Activated B cell treated with CpG ODN at 0.5 μM for 24 hours (primary cell): ENCODE data around the gene SELENOP. TPM values are rescaled to one million over a fixed set of nuclear protein-coding genes. Genes with fewer than 3 reads are reported as not detected.

Source experiments
- ATAC-seq: fragments of 200-7000 bp; cut with Tn5 transposase; one replicate; pipeline ENCODE4 v1.10.0; 2021; ENCODE audit warnings: low read depth, mild to moderate bottlenecking, moderate library complexity
- CTCF ChIA-PET: fragments of 350-600 bp; sonication (Branson Sonifier 250); formaldehyde crosslinking; loops from one replicate; lab custom pipeline; 2021; ENCODE audit warnings: antibody characterized with exemption; lab: Charles Lee
- POLR2A ChIA-PET: fragments of 350-600 bp; sonication (Branson Sonifier 250); formaldehyde crosslinking; loops from one replicate; lab custom pipeline; 2021; ENCODE audit warnings: antibody characterized with exemption; lab: Charles Lee
- DNase-seq: peaks from one replicate; pipeline ENCODE4 v3.0.0; 2022
- H3K27ac Mint-ChIP-seq: one replicate; pipeline ENCODE4 v1.8.0; 2020; ENCODE audit warnings: mixed read lengths
- H3K27me3 Mint-ChIP-seq: one replicate; pipeline ENCODE4 v1.8.0; 2021; ENCODE audit warnings: mixed read lengths
- H3K36me3 Mint-ChIP-seq: one replicate; pipeline ENCODE4 v1.8.0; 2021; ENCODE audit warnings: low read depth, mixed read lengths
- H3K4me1 Mint-ChIP-seq: one replicate; pipeline ENCODE4 v1.8.0; 2021; ENCODE audit warnings: mixed read lengths
- H3K4me3 Mint-ChIP-seq: one replicate; pipeline ENCODE4 v1.8.0; 2020; ENCODE audit warnings: mild to moderate bottlenecking, mixed read lengths
- H3K9me3 Mint-ChIP-seq: one replicate; pipeline ENCODE4 v1.8.0; 2020; ENCODE audit warnings: mixed read lengths
- intact Hi-C: fragments of 100-400 bp; cut with micrococcal nuclease; formaldehyde crosslinking; loops from one replicate; pipeline ENCODE4 v1.15.1; 2024
- total RNA-seq: library from RNA; stranded (reverse); gene quantifications from 2 replicates; pipeline ENCODE4 v1.2.3, GENCODE V29; 2022
- TF ChIP-seq, protein P1 (sequence below): fragments of 200-600 bp; IDR thresholded peaks from one replicate; pipeline ENCODE4 v1.8.0; 2022; ENCODE audit warnings: antibody characterized with exemption, mild to moderate bottlenecking

The SELENOP gene
- total RNA-seq, 1 donor from 2014 or later = not detected

DNA sequence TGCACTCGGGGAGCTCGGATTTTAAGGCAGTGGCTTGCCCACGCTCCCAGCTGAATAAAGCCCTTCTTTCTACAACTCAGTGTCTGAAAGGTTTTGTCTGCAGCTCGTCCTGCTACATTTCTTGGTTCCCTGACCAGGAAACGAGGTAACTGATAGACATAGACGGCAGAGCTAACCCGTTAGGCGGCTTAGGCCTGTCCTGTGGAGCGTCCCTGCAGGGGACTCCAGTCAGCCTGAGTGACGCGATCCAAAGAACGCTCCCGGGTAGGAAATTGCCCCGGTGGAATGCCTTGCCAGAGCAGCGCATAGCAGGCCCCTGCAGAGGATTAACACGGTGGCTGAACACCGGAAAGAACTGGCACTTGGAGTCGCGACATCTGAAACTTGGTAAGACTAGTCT is 1.8 kb upstream of the SELENOP start:
- DNase-seq (no peak), ATAC-seq (no peak)
- intact Hi-C loops = no loop called here
- H3K27ac Mint-ChIP-seq = no peak overlapping the region
- CTCF ChIA-PET = no interaction called here
- TF ChIP-seq, protein P1, sequence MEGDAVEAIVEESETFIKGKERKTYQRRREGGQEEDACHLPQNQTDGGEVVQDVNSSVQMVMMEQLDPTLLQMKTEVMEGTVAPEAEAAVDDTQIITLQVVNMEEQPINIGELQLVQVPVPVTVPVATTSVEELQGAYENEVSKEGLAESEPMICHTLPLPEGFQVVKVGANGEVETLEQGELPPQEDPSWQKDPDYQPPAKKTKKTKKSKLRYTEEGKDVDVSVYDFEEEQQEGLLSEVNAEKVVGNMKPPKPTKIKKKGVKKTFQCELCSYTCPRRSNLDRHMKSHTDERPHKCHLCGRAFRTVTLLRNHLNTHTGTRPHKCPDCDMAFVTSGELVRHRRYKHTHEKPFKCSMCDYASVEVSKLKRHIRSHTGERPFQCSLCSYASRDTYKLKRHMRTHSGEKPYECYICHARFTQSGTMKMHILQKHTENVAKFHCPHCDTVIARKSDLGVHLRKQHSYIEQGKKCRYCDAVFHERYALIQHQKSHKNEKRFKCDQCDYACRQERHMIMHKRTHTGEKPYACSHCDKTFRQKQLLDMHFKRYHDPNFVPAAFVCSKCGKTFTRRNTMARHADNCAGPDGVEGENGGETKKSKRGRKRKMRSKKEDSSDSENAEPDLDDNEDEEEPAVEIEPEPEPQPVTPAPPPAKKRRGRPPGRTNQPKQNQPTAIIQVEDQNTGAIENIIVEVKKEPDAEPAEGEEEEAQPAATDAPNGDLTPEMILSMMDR = no peak
- no peaks in the 10 kb centered on the region for H3K36me3 Mint-ChIP-seq
- H3K4me3 Mint-ChIP-seq = no peak overlapping the region
- POLR2A ChIA-PET = no interaction called here
- peaks cover 2% of the 10 kb centered on the region for H3K27me3 Mint-ChIP-seq
- no peaks in the 10 kb centered on the region for H3K4me1 Mint-ChIP-seq
- no peaks in the 10 kb centered on the region for H3K9me3 Mint-ChIP-seq

DNA sequence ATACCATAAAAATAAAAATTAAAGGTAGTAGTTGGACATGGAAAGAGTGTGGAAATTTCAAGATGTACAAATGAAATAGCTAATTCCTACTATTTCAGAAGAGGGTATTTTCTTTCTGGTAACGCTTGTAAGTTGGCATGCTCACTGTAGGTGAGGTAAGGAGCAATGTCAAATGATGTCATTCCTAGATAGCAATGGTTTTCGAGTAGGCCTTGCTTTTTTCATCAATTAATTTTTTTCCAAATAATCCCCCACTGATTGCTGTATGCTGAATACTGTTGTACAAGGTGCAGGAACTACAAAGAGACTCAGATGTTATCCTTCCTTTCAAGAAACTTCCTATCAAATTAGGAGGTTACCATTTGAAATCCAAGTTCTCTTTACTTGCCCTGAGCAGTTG is 928 bp upstream of the SELENOP start:
- ChIA-PET CTCF (no interaction called here), POLR2A (no interaction called here)
- no peak for DNase-seq
- H3K27ac Mint-ChIP-seq = no peak overlapping the region
- intact Hi-C loops = no loop called here
- TF ChIP-seq, protein P1 = no peak
- ATAC-seq = no peak
- H3K36me3 Mint-ChIP-seq = no peaks in the 10 kb centered on the region
- peaks cover 2% of the 10 kb centered on the region for H3K27me3 Mint-ChIP-seq
- H3K4me3 Mint-ChIP-seq = no peak overlapping the region
- no peaks in the 10 kb centered on the region for H3K4me1 Mint-ChIP-seq
- H3K9me3 Mint-ChIP-seq = no peaks in the 10 kb centered on the region

DNA sequence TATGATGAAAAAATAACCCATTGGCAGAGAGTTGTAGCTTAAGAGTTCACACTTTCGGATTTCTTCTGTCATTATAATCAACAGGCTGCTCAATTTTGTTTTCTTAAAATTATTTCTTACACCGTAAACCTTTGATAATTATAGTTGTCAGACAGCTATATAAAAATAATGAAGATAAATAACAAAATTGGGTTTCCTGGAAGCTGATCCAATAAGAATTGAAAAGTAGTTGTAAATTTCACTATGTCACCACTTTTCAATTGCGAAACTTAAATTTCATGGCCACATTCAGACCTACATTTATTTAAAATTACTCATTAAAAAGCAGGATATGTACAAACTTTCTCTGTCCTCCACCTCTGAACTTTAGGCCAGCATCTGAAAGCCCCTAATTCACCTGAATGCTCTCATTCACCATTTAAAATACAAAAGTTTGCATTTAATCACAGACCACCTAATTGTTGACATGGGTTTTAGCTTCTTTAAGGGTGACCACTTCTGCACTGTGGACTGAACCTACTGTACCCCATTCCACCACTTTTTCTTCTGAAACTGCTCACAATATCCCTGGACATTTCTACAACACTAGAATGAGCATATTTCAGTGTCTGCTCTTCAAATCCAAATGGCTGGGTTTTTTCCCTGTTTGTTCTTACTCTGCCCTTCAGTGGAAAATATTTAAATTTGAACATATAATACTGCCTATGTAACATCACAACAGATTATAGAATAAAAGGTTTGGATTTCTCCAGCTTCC is 680 bp downstream of the SELENOP start:
- no peaks in the 10 kb centered on the region for H3K4me1 Mint-ChIP-seq
- DNase-seq (no peak), ATAC-seq (no peak)
- intact Hi-C loops = no loop called here
- no peak overlapping the region for H3K4me3 Mint-ChIP-seq
- H3K9me3 Mint-ChIP-seq = no peaks in the 10 kb centered on the region
- ChIA-PET POLR2A (no interaction called here), CTCF (no interaction called here)
- H3K27me3 Mint-ChIP-seq = peaks cover 2% of the 10 kb centered on the region
- no peaks in the 10 kb centered on the region for H3K36me3 Mint-ChIP-seq
- TF ChIP-seq, protein P1 = no peak
- no peak overlapping the region for H3K27ac Mint-ChIP-seq

DNA sequence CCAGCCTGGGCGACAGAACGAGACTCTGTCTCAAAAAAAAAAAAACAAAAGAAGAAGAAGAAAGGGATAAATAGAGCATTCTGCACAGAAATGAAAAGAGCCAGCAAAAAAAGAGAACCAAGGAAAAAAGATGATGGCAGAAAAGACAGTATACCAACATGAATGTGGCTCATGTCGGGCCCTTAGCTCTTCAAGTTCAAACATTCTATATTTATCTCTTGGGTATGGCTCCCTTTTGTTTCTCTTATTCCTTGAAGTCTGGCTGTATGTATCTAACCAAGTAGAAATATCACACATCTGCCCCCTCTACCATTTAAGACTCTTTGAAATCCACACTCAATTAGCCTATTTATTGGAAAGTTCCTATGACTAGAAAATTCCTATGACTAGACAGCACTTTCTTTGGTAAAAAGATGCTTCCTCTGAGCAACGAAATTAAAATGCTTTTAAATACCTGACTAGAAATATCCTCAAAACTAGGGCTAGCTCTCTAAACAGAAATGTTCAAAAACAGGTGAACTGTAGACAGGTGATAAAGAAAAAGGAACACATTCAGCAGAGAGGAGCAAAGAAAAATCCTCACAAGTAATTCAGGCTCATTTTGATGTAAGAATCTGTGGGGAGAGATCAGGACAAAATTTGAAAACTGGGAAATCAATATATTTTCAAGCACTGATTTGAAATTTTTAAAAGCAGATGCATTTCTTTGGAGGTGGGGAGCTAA is 2.6 kb downstream of the SELENOP start:
- Mint-ChIP-seq H3K36me3 (no peaks in the 10 kb centered on the region), H3K27me3 (peaks cover 2% of the 10 kb centered on the region), H3K27ac (no peak overlapping the region), H3K4me1 (no peaks in the 10 kb centered on the region), H3K9me3 (no peaks in the 10 kb centered on the region), H3K4me3 (no peak overlapping the region)
- ATAC-seq (no peak), DNase-seq (no peak)
- ChIA-PET POLR2A (no interaction called here), CTCF (no interaction called here)
- TF ChIP-seq, protein P1 = no peak
- intact Hi-C loops = no loop called here

DNA sequence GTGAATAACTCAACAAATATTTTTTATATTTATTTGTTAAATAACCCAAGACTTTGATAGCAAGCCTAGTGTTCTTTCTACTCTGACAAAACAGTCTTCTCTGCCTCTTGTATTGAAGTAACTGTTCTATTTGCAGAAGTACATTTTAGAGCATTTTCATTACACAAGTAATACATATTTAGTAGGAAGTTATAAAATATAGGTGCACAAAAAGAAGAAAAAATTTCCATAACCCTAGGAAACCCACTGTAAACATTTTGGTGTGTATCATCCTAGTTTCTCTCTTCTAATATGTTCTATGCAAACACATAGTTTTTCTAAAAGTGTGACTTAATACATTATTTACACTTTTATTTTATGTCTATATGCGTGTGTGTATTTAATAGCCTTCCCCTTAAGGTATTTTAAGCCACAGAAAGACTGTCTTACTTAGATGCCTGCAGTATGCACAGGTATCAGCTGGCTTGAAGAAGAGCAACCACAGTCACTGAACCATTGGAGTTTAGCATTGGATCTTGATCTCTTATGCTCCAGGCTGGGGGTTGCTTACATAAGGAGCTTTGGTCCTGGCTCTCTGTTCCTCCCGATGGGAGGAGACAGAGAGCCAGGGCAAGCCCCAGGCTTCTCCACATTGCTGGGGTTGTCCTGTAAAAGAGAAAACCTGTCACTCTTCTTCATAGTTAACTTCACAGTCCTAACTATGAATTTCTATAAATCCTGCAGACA is 3.8 kb downstream of the SELENOP start:
- Mint-ChIP-seq H3K27me3 (peaks cover 2% of the 10 kb centered on the region), H3K36me3 (no peaks in the 10 kb centered on the region), H3K9me3 (no peaks in the 10 kb centered on the region), H3K4me3 (no peak overlapping the region), H3K27ac (no peak overlapping the region), H3K4me1 (no peaks in the 10 kb centered on the region)
- TF ChIP-seq, protein P1 = no peak
- ATAC-seq = no peak
- no peak for DNase-seq
- intact Hi-C loops = no loop called here
- CTCF ChIA-PET = no interaction called here
- POLR2A ChIA-PET = no interaction called here
